IMR-90 (cell line): ENCODE measurements around the gene SLC22A4. TPM values are rescaled to one million over a fixed set of nuclear protein-coding genes. Genes with fewer than 3 reads are reported as not detected.

Experiments
- BHLHE40 ChIP-seq: fragments of 150-350 bp; IDR thresholded peaks from 2 replicates; pipeline ENCODE4 v1.6.1; 2016; ENCODE audit warnings: mild to moderate bottlenecking, low read depth, low read length
- MAFK ChIP-seq: IDR thresholded peaks from 2 replicates; pipeline ENCODE4 v1.6.1; 2012; ENCODE audit warnings: low read depth, low read length, improper control_type of control experiment
- polyA plus RNA-seq, 3 experiments: library from polyadenylated mRNA; depleted of rRNA; stranded (reverse); fragments of >200 nt; gene quantifications; 2 replicates each; pipeline ENCODE4 v1.2.3, GENCODE V29; 2012; ENCODE audit warnings: low replicate concordance in 1 of 3
- total RNA-seq: library from RNA; depleted of rRNA; stranded (reverse); fragments of >200 nt; gene quantifications from 2 replicates; pipeline ENCODE4 v1.2.3, GENCODE V29; 2012
- TF ChIP-seq, protein P1 (sequence below): conservative IDR thresholded peaks from 2 replicates; pipeline ENCODE4 v1.5.1; 2012; ENCODE audit warnings: mild to moderate bottlenecking, low read depth, low read length, improper control_type of control experiment

The SLC22A4 gene
- total and polyA plus RNA-seq, 2 of the 4 experiments (the other 2 are of a cell fraction), result 2.6 to 3.2 TPM

DNA sequence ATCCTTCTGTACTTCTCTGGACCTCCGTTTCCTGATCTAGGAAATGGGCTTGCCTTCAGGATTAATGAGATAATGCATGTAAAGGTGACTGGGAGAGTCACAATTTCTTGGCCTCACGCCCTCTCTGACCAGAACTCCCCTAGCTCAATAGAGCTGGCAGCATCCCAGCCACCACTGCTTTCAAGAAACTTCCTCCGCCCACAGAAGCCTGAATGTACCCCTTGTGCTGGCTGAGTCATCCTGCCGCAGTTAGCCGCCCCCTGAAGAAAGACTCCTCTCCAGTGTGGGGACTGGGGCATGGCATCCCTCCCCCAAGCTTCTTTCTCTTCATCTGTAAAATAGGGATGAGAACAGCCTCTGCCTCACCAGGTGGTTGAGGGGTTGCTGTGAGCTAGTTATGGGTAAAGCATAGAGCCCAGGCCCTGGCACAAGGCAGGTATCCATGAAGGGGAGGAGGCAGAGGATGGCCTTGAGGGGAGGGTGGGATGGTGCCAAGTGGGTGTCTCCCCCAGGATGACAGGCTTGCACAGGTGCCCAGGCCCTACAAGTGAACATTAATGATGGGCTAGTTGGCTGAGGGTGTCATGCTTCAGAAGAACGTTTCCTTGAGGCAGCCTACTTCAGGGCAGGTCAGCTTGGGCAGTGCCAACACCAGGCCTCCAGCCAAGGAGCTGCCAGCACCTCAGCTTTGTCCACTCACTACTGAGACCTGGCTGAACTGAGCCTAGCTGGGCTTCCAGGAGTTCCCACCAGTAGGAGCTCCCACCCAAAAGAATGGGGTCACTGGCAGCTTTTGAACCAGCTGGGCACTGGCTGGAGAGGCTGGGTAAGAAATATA is 33.3 kb upstream of the SLC22A4 start (continued):
- TF ChIP-seq, protein P1, sequence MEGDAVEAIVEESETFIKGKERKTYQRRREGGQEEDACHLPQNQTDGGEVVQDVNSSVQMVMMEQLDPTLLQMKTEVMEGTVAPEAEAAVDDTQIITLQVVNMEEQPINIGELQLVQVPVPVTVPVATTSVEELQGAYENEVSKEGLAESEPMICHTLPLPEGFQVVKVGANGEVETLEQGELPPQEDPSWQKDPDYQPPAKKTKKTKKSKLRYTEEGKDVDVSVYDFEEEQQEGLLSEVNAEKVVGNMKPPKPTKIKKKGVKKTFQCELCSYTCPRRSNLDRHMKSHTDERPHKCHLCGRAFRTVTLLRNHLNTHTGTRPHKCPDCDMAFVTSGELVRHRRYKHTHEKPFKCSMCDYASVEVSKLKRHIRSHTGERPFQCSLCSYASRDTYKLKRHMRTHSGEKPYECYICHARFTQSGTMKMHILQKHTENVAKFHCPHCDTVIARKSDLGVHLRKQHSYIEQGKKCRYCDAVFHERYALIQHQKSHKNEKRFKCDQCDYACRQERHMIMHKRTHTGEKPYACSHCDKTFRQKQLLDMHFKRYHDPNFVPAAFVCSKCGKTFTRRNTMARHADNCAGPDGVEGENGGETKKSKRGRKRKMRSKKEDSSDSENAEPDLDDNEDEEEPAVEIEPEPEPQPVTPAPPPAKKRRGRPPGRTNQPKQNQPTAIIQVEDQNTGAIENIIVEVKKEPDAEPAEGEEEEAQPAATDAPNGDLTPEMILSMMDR, result no peak
- TF ChIP-seq BHLHE40 (no peak), MAFK (no peak)
